Measurements from ENCODE around the gene CCDC18.

- no peak for TF ChIP-seq EP300 (IDR thresholded peaks at IDR 0.05)
- no peak for TF ChIP-seq CTCF (IDR thresholded peaks at IDR 0.05)
- TF ChIP-seq POLR2A (IDR thresholded peaks at IDR 0.05) = no peak
- no peak for TF ChIP-seq POLR2AphosphoS5 (IDR thresholded peaks at IDR 0.05)
Observed at GRCh38 chr1:93313026-93313425, 132.5 kb downstream of the CCDC18 start.
